GOT3 (cell line): ENCODE results near the gene ALG14.
"Not testable (repeated sequence)": the region's sequence is repeated elsewhere in the genome, so short reads cannot be mapped to it uniquely, and the experiment has no call there.

Experiments
- DNase-seq: peaks from one replicate; lab custom pipeline; 2025; ENCODE audit warnings: mixed read lengths; lab: John Stamatoyannopoulos, UW

The ALG14 gene

GRCh38 chr1:95005584-95005983 lies 67.2 kb downstream of the ALG14 start:
- no peak for DNase-seq

DNA sequence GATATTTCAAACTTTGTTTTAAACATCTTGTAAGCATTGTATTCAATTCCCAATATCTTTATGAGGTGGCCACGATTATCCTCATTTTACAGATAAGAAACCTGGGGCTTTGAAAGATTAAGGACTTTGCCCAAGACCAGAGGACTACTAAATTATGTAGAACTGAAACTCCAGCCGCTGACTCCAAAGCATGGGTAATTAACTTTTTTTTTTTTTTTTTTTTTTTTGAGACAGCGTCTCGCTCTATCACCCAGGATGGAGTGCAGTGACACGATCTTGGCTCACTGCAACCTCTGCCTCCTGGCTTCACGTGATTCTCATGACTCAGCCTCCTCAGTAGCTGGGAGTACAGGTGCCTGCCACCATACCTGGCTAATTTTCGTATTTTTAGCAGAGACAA lies 68.7 kb downstream of the ALG14 start:
- DNase-seq: no peak

DNA sequence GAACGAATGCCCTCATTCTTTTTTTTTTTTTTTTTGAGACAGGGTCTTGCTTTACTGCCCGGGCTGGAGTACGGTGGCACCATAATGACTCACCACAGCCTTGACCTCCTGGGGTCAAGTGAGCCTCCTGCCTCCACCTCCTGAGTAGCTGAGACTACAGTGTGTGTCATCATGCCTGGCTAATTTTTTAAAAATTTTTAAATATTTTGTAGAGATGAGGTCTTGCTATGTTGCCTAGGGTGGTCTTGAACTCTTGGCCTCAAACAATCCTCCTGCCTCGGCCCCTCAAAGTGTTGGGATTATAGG lies 69.4 kb downstream of the ALG14 start:
- no peak for DNase-seq

DNA sequence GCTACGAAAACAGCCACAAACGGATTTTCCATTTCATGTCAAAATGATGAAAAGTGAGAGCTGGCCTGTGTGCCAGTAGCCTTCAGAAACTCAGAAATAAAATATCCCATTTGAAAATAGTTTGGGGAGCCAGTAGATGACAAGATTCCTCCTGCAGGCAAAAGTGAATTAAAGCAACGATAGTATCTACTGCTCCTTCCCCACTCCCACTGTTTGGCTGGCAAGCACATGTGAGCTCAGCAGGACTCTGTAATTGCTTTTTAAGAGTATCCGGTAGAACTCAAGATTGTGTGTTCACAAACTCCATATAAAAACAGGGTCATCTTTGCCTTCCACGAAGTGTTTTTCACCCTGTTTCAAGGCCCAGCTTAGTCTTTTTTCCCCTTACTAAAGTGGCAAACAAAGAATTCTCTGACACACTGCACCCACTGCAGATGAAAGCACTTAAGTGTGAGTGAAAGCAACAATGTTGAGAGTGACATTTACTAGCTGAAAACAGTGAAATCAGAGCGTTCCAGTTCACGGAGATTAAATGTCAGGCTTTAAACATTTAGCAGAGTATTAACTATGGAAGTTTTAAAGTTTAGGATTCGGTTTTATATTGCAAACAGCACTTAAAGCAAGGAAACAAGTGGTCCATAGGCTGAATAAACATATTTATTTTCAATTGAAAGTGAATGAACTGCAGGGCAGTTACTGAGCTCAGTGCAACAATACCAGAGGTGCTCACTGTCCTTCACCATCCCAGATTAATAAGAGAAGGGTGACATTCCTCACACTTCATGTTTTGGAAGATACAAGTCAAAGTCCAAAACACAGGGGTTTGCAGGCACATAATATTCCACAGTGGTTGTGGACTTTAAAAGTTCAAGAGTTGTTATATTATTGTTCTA lies 70.0 kb downstream of the ALG14 start:
- no peak for DNase-seq

- DNase-seq: no peak
Observed at GRCh38 chr1:95002164-95002539, 70.6 kb downstream of the ALG14 start.

DNA sequence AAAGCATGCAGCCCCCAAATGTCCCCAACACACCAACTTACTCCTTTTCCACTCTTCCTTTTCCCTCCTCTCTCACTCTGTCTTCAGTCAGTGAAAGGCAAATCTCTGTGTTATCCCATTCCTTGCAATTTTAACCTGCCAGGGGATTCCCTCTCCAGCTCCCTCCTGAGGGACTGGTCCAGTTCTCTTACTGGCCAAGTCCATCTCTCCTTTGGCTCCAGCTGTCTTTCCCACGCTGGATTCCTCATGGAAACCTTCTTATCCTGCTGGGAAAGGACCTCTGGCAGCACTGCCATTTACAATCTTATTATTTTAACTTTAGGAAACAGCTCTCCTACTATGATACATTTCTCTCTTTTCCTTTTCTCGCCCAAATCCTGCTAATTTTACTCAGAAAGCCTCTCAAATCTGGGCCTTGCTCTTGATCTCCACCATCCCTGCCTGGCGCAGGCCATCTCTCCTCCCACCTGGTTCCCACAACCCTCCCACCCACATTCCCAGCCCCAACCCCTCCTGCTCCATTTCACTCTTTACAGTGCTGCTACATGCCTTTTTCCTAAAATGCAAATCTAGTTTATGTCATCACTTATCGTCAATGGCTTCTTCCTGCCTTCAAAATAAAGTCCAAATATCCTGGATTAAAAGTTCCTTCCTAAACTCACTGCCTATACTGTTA lies 73.2 kb downstream of the ALG14 start:
- no peak for DNase-seq

DNA sequence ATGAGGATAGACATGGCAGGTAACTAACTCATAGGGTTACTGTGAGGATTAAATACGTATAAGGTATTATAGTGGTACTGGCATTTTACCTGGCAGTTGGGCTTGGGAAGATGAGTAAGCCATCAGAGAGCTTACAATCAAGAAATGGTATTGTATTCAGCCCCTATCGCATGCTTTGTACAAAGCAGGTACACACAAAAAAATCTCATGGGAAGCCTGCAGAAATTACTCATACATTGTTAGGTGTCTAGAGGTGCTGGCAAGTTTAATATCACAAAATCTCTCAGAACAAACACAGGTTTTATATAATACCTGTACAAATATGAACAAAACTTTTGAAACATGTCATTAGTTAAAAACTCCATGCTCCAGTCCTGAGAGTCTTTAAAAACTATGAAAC lies 74.0 kb downstream of the ALG14 start:
- DNase-seq: no peak

DNA sequence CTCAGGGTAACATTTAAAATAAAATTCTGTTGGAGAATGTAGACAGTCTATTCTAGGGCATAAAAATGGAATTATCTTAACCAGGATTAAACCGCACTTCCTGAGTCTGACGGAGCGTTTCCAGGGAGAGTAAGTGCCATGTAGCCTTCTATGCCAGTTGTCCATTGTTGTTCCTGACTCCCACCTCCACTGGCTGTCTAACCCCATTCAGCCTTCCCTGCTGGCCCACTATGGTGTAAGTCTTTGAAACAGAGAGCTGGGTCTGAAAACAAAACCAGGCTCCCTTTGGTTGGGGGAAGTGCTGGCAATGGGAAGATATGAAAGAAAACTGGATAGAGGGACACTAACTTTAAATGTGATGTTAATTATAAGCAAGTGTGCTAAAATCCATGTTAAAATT lies 74.6 kb downstream of the ALG14 start:
- no peak for DNase-seq

DNA sequence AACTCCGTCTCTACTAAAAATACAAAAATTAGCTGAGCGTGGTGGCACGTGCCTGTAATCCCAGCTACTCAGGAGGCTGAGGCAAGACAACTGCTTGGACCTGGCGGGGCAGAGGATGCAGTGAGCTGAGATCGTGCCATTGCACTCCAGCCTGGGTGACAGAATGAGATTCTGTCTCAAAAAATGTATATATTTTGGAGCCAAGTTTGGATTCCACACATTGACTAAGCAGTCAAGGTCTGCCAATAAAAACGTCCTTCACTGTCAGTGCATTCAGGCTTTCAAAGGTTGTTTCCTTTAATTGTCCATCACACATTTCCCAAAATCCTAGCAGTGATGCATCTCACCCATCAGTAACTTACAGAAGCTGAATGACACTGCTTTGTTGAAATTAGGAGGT lies 77.2 kb downstream of the ALG14 start:
- not testable (repeated sequence) for DNase-seq

GRCh38 chr1:94994805-94995204 lies 77.9 kb downstream of the ALG14 start:
- no peak for DNase-seq

DNA sequence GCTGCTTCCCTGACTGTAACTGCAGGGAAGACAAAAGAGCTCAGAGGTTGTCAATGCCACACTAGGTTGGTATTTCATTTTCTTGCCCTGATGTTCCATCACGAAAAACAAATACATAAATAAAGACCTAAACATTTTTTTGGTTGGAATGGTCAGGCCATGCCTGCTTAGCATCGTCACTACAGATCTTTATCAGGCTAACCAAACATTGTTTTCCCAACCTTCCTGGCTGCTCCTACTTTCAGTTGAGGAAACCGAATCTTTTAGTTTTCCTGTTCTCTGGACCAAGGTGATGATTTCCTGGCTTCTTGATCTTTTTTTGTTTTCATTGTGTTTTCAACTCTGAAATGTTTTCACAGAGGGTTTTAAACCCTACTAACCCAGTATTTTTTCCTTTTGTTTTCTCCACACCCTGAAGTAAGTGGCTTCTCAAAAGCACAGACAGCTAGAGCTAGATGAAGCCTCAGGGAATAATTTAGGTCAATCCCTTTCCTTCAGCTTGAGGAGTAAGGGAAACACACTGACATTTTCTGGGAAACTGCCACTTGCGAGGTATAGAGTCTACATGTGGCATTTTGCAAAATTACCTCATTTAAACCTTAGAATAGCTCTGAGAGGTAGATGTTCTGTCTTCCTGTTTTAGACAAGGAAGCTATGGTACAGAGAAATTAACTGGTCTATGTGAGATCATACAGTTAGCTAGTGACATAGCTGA lies 78.7 kb downstream of the ALG14 start:
- DNase-seq: no peak

DNA sequence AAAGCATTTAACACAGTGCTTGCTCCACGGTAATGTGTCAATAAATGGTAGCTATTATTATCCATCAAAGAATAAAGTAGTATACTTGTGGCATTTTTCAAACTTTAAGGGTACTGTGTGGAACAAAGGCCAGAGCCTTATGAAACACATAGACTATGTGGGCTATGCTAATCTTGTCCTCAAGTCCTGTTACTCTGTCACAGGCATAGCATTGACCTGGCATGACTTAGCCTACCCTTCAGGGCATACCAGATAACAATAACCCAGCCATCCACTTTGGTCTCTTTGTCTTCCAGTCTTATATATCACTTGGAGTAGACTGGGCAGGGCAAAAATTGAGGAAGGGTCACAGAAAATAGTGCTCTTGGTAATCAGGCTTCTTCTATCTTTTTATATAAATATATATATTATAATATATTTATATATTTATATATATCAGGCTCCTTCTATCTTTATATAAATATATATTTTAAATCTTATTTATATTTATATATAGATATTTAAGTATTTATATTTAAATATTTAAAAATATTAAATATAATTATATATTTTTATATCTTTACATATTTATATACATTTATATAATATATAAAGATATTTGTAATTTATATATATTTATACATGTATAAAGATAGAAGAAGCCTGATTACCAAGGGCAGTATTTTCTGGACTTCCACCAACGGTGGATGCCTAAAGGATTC lies 79.7 kb downstream of the ALG14 start:
- DNase-seq: no peak

DNA sequence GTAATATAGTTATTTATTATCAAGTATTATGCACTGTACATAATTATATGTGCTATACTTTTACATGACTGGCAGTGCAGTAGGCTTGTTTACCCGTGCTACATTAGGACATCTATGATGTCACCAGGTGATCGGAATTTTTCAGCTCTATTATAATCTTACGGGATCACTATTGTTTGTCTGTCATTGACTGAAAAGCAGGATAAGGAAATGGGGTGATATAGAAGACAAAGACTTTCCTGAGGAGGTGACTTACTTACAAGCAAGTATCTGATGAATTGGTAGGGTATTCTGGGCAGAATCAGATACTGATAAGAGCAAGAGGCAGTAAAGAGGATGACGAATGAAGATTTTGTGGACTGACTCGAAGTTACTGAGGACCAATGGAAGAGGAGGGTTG lies 80.6 kb downstream of the ALG14 start:
- no peak for DNase-seq

DNA sequence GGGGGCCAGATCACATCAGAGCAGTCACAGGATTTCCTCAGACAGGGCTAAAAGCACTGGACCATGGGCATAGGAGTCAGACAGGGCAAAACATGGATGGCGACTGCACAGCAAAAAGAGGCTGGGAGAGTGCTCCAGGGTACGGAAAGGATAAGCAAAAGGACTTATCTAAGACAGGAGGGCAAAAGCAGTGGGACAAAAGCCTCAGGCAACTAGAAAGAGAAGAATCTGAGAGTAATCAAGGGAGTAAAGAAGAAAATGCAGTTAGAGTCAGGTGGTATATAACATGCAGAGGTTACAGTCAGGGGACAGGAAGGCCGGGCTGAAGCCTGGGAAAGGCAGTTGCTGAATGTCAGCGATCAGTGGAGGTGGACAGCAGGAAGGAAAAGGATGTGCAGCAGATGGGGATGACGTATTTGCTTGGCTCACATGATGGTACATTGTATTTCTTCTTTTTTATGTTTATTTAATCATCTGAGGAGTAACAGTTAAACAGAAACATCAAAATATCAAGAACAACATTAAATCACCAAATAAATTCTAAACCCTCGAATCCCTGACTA lies 82.8 kb downstream of the ALG14 start:
- no peak for DNase-seq

GRCh38 chr1:94989398-94989797 lies 83.4 kb downstream of the ALG14 start:
- no peak for DNase-seq

DNA sequence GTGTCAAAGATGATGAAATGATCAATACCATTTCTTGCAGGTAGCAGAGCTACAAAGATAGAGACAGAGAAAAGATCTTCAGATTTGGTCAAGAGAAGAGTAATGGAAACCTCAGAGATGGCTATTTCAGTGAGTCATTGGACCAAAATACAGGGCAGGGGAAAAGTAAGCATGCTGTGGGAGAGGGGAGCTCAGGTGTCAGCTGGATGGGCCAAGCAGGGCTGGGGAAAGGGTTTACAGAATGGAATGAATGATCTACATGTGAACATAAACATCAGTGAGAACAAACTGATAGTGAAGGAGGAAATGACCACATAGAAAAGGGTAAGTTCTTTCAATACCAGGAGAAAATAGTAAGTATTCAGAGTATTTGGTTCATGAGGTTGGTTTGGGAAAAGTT lies 84.4 kb downstream of the ALG14 start:
- no peak for DNase-seq

DNA sequence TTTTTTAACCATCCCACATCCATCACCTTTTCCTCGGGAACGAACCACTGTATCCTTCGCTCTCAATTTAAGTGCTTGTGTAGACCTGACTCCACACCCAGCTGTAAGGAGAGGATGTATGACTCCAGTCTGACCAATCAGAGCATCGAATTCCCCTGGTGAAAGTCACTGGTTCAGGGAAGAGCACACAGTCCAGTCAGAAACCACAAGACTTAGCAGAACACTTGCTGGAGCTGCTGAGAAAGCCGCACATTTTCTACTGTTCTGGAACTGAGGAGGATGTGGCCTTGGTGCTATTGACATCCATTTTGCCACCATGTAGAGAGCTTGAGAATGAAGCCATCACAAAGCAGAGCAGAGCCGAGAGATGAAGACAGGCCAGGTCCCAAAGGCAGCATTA lies 86.0 kb downstream of the ALG14 start:
- DNase-seq: no peak

- DNase-seq: no peak
Observed at GRCh38 chr1:94983171-94983739, 89.5 kb downstream of the ALG14 start.

DNA sequence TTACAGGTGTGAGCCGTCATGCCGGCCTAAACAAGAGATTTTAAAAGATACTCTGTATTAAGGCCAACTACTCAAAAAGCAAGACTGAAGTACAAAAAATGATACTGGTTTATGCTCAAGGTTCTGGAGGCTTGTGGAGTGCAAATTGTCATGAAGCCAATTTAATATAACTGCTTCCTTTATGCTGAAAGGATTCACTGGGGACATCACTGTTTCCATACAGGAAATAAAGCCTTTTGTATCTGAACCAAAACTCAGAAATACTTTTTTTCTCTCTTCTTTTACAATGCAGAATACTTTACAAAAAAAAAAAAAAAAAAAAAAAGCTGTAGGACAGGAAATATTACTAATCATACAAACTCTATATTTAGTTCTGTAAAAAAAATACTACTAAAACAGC lies 90.4 kb downstream of the ALG14 start:
- DNase-seq: no peak

DNA sequence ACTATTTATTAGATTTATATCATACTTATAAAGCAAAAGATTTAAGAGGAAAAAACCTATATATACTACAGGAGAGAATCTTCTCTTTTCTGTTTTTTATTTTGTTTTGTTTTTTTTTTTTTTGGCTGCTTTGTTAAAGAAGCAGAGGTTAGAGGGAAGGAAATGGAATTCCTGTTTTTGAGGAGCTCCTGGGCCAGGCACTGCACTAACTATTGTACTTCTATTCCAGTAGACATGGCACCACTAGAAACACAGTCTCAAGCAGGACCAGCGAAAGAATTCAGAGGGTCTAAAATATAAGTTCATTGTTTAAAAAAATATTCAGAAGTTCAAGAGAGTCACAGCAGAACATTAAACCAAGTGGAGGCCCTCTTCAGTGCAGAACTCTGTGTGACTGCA lies 91.2 kb downstream of the ALG14 start:
- no peak for DNase-seq

DNA sequence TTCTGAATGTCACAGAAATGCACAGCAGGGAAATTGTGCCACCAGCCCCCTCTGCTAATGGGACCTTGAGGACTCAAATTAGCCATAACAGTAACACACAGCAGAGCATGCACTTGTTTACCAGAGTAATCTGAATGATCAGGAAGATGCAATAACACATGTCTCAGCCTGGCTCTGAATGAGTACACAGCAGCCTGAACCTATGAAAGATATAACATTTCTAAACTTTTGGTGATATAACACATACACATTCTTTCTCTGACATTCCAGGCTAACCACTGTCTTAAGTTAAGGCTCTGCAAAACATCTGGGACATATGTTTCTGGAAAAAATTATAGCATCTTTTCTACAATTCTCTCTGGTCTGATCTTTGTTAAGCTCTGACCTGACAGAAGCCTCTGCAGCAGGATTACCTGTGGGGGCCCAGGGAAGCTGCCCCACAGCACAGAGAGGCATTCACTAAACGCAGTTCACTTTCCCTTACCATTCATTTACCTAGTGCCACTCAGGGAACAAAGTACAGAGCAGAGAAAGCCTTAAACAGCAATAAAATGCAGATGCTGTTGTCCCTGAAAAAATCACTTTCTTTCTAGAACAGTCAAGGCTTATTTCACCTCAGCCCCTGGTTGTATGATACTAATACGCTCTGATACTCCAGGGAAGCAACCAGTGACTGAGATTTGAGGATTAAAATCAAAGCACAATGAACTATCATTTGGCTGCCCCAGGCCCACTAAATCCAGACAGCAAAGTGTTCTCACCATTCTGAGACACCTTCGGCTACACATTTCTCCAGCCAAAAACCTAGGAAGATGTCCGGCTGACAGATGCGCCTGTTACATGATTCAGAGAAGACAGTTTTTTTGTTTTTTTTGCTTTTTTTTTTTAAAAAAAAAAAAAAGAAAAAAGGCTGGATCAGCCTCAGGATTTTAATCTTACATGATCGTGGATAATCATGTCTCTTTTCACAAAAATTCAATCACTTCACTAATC lies 91.9 kb downstream of the ALG14 start:
- no peak for DNase-seq
